DOHH2 (cell line): Measurements from ENCODE around the gene OSBPL9.

Experiments
- EZH2phosphoT487 ChIP-seq: fragments of 200-600 bp; sonication (generic); IDR thresholded peaks from 2 replicates; pipeline ENCODE4 v1.6.1; 2017; ENCODE audit warnings: borderline replicate concordance, mild to moderate bottlenecking, antibody characterized with exemption, low read length, moderate library complexity, mixed read lengths
- TF ChIP-seq, protein P1 (sequence below): fragments of 200-600 bp; sonication (generic); IDR thresholded peaks from one replicate; pipeline ENCODE4 v1.5.1; 2014; ENCODE audit warnings: antibody characterized with exemption, mild to moderate bottlenecking, low read depth, low read length; ENCODE audit not compliant: poor library complexity, severe bottlenecking

DNA sequence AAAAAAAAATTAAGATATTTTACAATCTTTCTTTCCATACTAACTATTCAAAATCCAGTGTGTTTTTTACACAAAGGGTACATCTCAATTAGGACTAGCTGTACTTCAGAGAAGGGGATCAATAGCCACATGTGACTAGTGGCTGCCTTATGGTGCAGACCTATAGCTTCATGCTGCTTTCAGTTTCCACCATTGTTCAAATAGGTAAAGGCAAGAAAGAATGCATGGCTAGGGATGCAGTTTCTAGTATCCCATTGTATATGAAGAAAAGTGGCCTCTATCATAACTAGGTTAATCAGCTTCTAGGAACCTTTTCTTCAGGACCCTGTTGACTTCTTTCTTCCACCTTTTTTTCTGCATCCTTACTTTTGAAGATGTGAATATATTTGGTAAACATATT lies 35.7 kb downstream of the OSBPL9 start:
- TF ChIP-seq, protein P1, sequence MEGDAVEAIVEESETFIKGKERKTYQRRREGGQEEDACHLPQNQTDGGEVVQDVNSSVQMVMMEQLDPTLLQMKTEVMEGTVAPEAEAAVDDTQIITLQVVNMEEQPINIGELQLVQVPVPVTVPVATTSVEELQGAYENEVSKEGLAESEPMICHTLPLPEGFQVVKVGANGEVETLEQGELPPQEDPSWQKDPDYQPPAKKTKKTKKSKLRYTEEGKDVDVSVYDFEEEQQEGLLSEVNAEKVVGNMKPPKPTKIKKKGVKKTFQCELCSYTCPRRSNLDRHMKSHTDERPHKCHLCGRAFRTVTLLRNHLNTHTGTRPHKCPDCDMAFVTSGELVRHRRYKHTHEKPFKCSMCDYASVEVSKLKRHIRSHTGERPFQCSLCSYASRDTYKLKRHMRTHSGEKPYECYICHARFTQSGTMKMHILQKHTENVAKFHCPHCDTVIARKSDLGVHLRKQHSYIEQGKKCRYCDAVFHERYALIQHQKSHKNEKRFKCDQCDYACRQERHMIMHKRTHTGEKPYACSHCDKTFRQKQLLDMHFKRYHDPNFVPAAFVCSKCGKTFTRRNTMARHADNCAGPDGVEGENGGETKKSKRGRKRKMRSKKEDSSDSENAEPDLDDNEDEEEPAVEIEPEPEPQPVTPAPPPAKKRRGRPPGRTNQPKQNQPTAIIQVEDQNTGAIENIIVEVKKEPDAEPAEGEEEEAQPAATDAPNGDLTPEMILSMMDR = no peak
- TF ChIP-seq EZH2phosphoT487 = no peak
